HepG2 (cell line): ENCODE measurements around the gene PAIP2. TPM values are rescaled to one million over a fixed set of nuclear protein-coding genes. Genes with fewer than 3 reads are reported as not detected.

ENCODE experiments used
- ATAC-seq: fragments of 200-7000 bp; cut with Tn5 transposase; 3 replicates; pipeline ENCODE4 v1.9.1; 2020; ENCODE audit warnings: mild to moderate bottlenecking, moderate library complexity
- BruUV-seq: library from RNA; stranded (reverse); fragments of 400-500 nt; replicated peaks from 2 replicates; lab custom pipeline; 2021; lab: Mats Ljungman, UMichigan
- CTCF ChIA-PET: fragments of 300-600 bp; formaldehyde crosslinking; extraction: SDS; loops from one replicate; lab custom pipeline; 2021; ENCODE audit warnings: low total read pairs, inconsistent platforms, low intra/inter-chr PET ratio; lab: Yijun Ruan, JAX
- POLR2A ChIA-PET: fragments of 350-600 bp; sonication (Branson Sonifier 250); formaldehyde crosslinking; loops from one replicate; lab custom pipeline; 2020; ENCODE audit warnings: antibody characterized with exemption, inconsistent platforms; lab: Yijun Ruan, JAX
- DNase-seq: peaks from one replicate; pipeline ENCODE4 v3.0.0-alpha.2; 2015; ENCODE audit warnings: low spot score
- FAIRE-seq: peaks from 3 replicates; lab custom pipeline; 2011; peaks lifted over from hg19 to GRCh38; lab: Jason Lieb, UNC
- H2AFZ ChIP-seq: one replicate; pipeline ENCODE4 v1.6.1; 2011; ENCODE audit warnings: low read length, inconsistent platforms
- H3K27ac ChIP-seq: fragments of 300-600 bp; 3 replicates; pipeline ENCODE4 v1.8.0; 2011; ENCODE audit warnings: mixed run types, mild to moderate bottlenecking, mixed read lengths, low read length, inconsistent platforms; ENCODE audit not compliant: insufficient read depth; ENCODE audit errors: extremely low read length
- H3K27me3 ChIP-seq, 2 experiments: fragments of 200-600 bp in 1 of 2; 2 replicates in 1 of 2; 3 replicates in 1 of 2; pipeline versions ENCODE4 v1.6.0 to v1.8.0; 2011; ENCODE audit warnings: low read length in 2 of 2, mild to moderate bottlenecking in 2 of 2, moderate library complexity in 2 of 2, inconsistent platforms in 1 of 2; ENCODE audit not compliant: insufficient read depth in 2 of 2, control insufficient read depth in 1 of 2
- H3K36me3 ChIP-seq, 2 experiments: fragments of 200-600 bp in 1 of 2; replicated peaks in 1 of 2; 2 replicates in 1 of 2; 3 replicates in 1 of 2; pipeline versions ENCODE4 v1.5.1 to v1.8.0; 2011; ENCODE audit warnings: low read length in 2 of 2, inconsistent platforms in 1 of 2; ENCODE audit not compliant: insufficient read depth in 2 of 2, control insufficient read depth in 1 of 2
- H3K4me1 ChIP-seq: 2 replicates; pipeline ENCODE4 v1.5.1; 2012; ENCODE audit warnings: low read length, inconsistent platforms; ENCODE audit not compliant: insufficient read depth
- H3K4me2 ChIP-seq: 2 replicates; pipeline ENCODE4 v1.6.0; 2011; ENCODE audit warnings: low read depth, low read length, inconsistent platforms
- H3K4me3 ChIP-seq, 3 experiments: fragments of 200-600 bp in 1 of 3; sonication (generic), shearing (Covaris generic) in 1 of 3; replicated peaks in 1 of 3; 2 replicates each; pipeline ENCODE4 v1.5.1; 2011 to 2016; ENCODE audit warnings: low read length in 3 of 3, inconsistent platforms in 2 of 3, low read depth in 2 of 3, mild to moderate bottlenecking in 2 of 3, control low read depth in 1 of 3, mixed read lengths in 1 of 3; ENCODE audit not compliant: insufficient read depth in 1 of 3
- H3K79me2 ChIP-seq: one replicate; pipeline ENCODE4 v1.6.1; 2011; ENCODE audit warnings: low read length, inconsistent platforms; ENCODE audit not compliant: insufficient read depth
- H3K9ac ChIP-seq: 2 replicates; pipeline ENCODE4 v1.6.0; 2011; ENCODE audit warnings: mild to moderate bottlenecking, low read depth, low read length, inconsistent platforms; ENCODE audit not compliant: insufficient read depth
- H3K9me3 ChIP-seq: 2 replicates; pipeline ENCODE4 v1.5.1; 2012; ENCODE audit warnings: mild to moderate bottlenecking, low read length
- H4K20me1 ChIP-seq: 2 replicates; pipeline ENCODE4 v1.6.0; 2011; ENCODE audit warnings: inconsistent platforms, mild to moderate bottlenecking, low read length, moderate library complexity; ENCODE audit not compliant: insufficient read depth
- AKAP8 ChIP-seq: sonication (generic); formaldehyde crosslinking; IDR thresholded peaks from 2 replicates; pipeline ENCODE4 v1.5.1; 2020; ENCODE audit warnings: mild to moderate bottlenecking, missing genetic modification reagents
- ATF7 ChIP-seq, 2 experiments: fragments of 450-650 bp in 1 of 2; sonication (generic) in 1 of 2; formaldehyde crosslinking in 1 of 2; IDR thresholded peaks; 2 replicates each; pipeline versions ENCODE4 v1.4.0 to v1.6.1; 2016 to 2020; ENCODE audit warnings: antibody characterized with exemption in 1 of 2, mild to moderate bottlenecking in 1 of 2, missing genetic modification reagents in 1 of 2
- ATRX ChIP-seq: sonication (generic); formaldehyde crosslinking; IDR thresholded peaks from 2 replicates; pipeline ENCODE4 v1.4.0; 2020; ENCODE audit warnings: missing genetic modification reagents, borderline replicate concordance
- DR1 ChIP-seq: sonication (generic); formaldehyde crosslinking; IDR thresholded peaks from 2 replicates; pipeline ENCODE4 v1.8.0; 2021; ENCODE audit warnings: mild to moderate bottlenecking, missing genetic modification reagents, inconsistent platforms
- GZF1 ChIP-seq: sonication (generic); formaldehyde crosslinking; IDR thresholded peaks from 2 replicates; pipeline ENCODE4 v1.5.1; 2020; ENCODE audit warnings: mild to moderate bottlenecking, missing genetic modification reagents
- NCOA2 ChIP-seq: sonication (generic); formaldehyde crosslinking; IDR thresholded peaks from 2 replicates; pipeline ENCODE4 v1.8.0; 2022; ENCODE audit warnings: inconsistent platforms
- NFYB ChIP-seq: sonication (generic); formaldehyde crosslinking; IDR thresholded peaks from 2 replicates; pipeline ENCODE4 v1.4.0; 2020; ENCODE audit warnings: missing genetic modification reagents
- NONO ChIP-seq, 2 experiments: fragments of 450-650 bp in 1 of 2; sonication (generic) in 1 of 2; formaldehyde crosslinking in 1 of 2; IDR thresholded peaks in 1 of 2; conservative IDR thresholded peaks in 1 of 2; 2 replicates each; pipeline versions ENCODE4 v1.6.1 to v1.8.0; 2017 to 2022; ENCODE audit warnings: mild to moderate bottlenecking in 1 of 2, missing genetic modification reagents in 1 of 2, moderate library complexity in 1 of 2
- SP4 ChIP-seq: sonication (generic); formaldehyde crosslinking; IDR thresholded peaks from 2 replicates; pipeline ENCODE4 v1.8.1; 2023; ENCODE audit warnings: mild to moderate bottlenecking, missing genetic modification reagents
- TBX3 ChIP-seq: fragments of 450-650 bp; IDR thresholded peaks from 2 replicates; pipeline ENCODE4 v1.6.1; 2017; ENCODE audit warnings: antibody characterized with exemption, mild to moderate bottlenecking, inconsistent platforms, borderline replicate concordance
- ZBTB37 ChIP-seq: sonication (generic); formaldehyde crosslinking; IDR thresholded peaks from 2 replicates; pipeline ENCODE4 v1.4.0; 2020; ENCODE audit warnings: mild to moderate bottlenecking, missing genetic modification reagents
- ZBTB38 ChIP-seq: sonication (generic); formaldehyde crosslinking; IDR thresholded peaks from 2 replicates; pipeline ENCODE4 v1.5.1; 2020; ENCODE audit warnings: mild to moderate bottlenecking, missing genetic modification reagents
- ZNF101 ChIP-seq: sonication (generic); formaldehyde crosslinking; IDR thresholded peaks from 2 replicates; pipeline ENCODE4 v1.4.0; 2020; ENCODE audit warnings: mild to moderate bottlenecking, low read depth, missing genetic modification reagents, borderline replicate concordance
- ZNF589 ChIP-seq: sonication (generic); formaldehyde crosslinking; conservative IDR thresholded peaks from 2 replicates; pipeline ENCODE4 v1.8.0; 2022; ENCODE audit warnings: mild to moderate bottlenecking, moderate library complexity, missing genetic modification reagents
- WGBS: methylation state at CpG from one replicate; pipeline ENCODE4 v1.1.6; 2017; ENCODE audit warnings: low lambda C conversion rate; 5-methylcytosine and 5-hydroxymethylcytosine counted together
- in situ Hi-C: cut with HindIII; loops from 2 replicates; pipeline ENCODE4 v1.10.0; 2017; ENCODE audit warnings: low pct_unique_long_range_greater_than_20kb; ENCODE audit not compliant: extremely low pct_ligation_motif_present
- intact Hi-C: fragments of 100-400 bp; cut with micrococcal nuclease; formaldehyde crosslinking; loops from one replicate; pipeline ENCODE4 v1.10.0; 2022; ENCODE audit not compliant: unreplicated experiment
- polyA plus RNA-seq, 8 experiments: library from polyadenylated mRNA; depleted of rRNA in 3 of 8; stranded (reverse) in 7 of 8; unstranded in 1 of 8; fragments of >200 nt; fragmentation: Illumina TruSeq in 4 of 8; extraction: Trizol in 4 of 8; gene quantifications; 2 replicates each; pipeline versions ENCODE4 v1.2.1 to v1.2.3, GENCODE V29; 2011 to 2016; ENCODE audit warnings: low read depth in 4 of 8, missing spikeins in 1 of 8, mixed read lengths in 1 of 8; ENCODE audit not compliant: insufficient read depth in 1 of 8
- total RNA-seq, 5 experiments: library from RNA; depleted of rRNA; stranded (reverse); fragments of >200 nt; fragmentation: Illumina TruSeq; extraction: Trizol; gene quantifications; 2 replicates each; pipeline ENCODE4 v1.2.3, GENCODE V29; 2016; ENCODE audit warnings: low read depth in 1 of 5
- TF ChIP-seq, protein P1 (sequence below): sonication (generic); formaldehyde crosslinking; IDR thresholded peaks from 2 replicates; pipeline ENCODE4 v1.4.0; 2020; ENCODE audit warnings: mild to moderate bottlenecking, missing genetic modification reagents
- TF ChIP-seq, protein P2 (sequence below): sonication (generic); formaldehyde crosslinking; IDR thresholded peaks from 2 replicates; pipeline ENCODE4 v1.8.1; 2023; ENCODE audit warnings: mild to moderate bottlenecking, inconsistent platforms, moderate library complexity, missing genetic modification reagents, borderline replicate concordance
- TF ChIP-seq, protein P3 (sequence below): sonication (generic); formaldehyde crosslinking; IDR thresholded peaks from 2 replicates; pipeline ENCODE4 v1.4.0; 2020; ENCODE audit warnings: missing genetic modification reagents

The PAIP2 gene
- total and polyA plus RNA-seq, 2 of the 13 experiments (the other 11 are each of a cell fraction or from before 2014, with no cell fraction given), result 61.5 to 76.3 TPM

DNA sequence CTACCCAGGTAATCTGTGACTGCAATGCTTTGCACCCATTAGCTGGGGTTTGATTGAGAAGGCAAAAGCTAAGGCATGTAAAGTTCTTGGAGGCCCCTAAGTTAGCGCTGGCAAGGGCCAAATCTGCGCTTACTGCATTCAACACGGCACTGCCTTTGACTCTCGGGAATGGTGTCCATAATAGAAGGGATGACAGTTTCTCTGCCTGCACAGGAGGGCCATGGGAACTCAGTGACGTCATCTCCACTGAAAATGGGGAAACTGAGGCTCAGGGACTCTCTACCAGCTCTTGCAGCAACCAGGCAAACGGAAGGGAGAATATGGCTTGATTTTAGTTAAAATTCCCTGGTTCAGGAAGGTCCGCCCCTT is 61.7 kb downstream of the PAIP2 start:
- in situ Hi-C loops, result no loop called here
- WGBS, result 46% methylated on average over 7 of the region's 7 CpGs
- BruUV-seq, result TSS peak; percentile 93
- H3K79me2 ChIP-seq, result peaks cover 2% of the 10 kb centered on the region
- H3K4me1 ChIP-seq, result peaks cover 49% of the 10 kb centered on the region
- H3K4me2 ChIP-seq, result peak overlapping the region; percentile 99
- H3K36me3 ChIP-seq, result no peaks in the 10 kb centered on the region; a peak in 2 of 5 replicates
- peak overlapping the region; percentile 59 to 77 (median 60); a peak in 5 of 6 replicates for H3K4me3 ChIP-seq
- no peaks in the 10 kb centered on the region for H3K9me3 ChIP-seq
- FAIRE-seq, result no peak
- no peak; the same call in 2 of the 3 replicates for ATAC-seq
- H3K9ac ChIP-seq, result peak overlapping the region; percentile 76
- H2AFZ ChIP-seq, result no peak overlapping the region
- CTCF ChIA-PET, result no interaction called here
- H3K27me3 ChIP-seq, result no peaks in the 10 kb centered on the region
- no peaks in the 10 kb centered on the region; the same call in 1 of the 2 replicates for H4K20me1 ChIP-seq
- no peak for DNase-seq
- peak overlapping the region; percentile 78 for H3K27ac ChIP-seq
- POLR2A ChIA-PET, result interaction anchor here (0.7 to 1.4 kb wide), 7 partner anchors 8 to 36 kb away, joined by 3 to 8 read pairs (median 4); partner anchors contain the start of genes DNAJC18, PROB1 and SLC23A1
- intact Hi-C loops, result loop anchor here (2.0 kb wide), 1 partner anchor 19 kb away; no protein-coding TSS in a partner anchor
- TF ChIP-seq NFYB (CRISPR knock-in tag), result no peak
- no peak for TF ChIP-seq ATRX (CRISPR knock-in tag)
- TF ChIP-seq, protein P1, sequence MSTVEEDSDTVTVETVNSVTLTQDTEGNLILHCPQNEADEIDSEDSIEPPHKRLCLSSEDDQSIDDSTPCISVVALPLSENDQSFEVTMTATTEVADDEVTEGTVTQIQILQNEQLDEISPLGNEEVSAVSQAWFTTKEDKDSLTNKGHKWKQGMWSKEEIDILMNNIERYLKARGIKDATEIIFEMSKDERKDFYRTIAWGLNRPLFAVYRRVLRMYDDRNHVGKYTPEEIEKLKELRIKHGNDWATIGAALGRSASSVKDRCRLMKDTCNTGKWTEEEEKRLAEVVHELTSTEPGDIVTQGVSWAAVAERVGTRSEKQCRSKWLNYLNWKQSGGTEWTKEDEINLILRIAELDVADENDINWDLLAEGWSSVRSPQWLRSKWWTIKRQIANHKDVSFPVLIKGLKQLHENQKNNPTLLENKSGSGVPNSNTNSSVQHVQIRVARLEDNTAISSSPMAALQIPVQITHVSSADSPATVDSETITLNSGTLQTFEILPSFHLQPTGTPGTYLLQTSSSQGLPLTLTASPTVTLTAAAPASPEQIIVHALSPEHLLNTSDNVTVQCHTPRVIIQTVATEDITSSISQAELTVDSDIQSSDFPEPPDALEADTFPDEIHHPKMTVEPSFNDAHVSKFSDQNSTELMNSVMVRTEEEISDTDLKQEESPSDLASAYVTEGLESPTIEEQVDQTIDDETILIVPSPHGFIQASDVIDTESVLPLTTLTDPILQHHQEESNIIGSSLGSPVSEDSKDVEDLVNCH (CRISPR knock-in tag), result 0 out of 2 replicates have a peak, but pooled peaks have one; percentile 30
- no peak for TF ChIP-seq ZBTB37 (CRISPR knock-in tag)
- TF ChIP-seq ATF7 (IDR thresholded peaks at IDR 0.05), result peak; percentile 98
- TF ChIP-seq ATF7 (CRISPR knock-in tag; IDR thresholded peaks at IDR 0.05), result no peak
- 0 out of 2 replicates have a peak, but pooled peaks have one; percentile 36 for TF ChIP-seq ZNF589 (CRISPR knock-in tag)
- no peak for TF ChIP-seq TBX3
- no peak for TF ChIP-seq NCOA2 (CRISPR knock-in tag)
- TF ChIP-seq, protein P2, sequence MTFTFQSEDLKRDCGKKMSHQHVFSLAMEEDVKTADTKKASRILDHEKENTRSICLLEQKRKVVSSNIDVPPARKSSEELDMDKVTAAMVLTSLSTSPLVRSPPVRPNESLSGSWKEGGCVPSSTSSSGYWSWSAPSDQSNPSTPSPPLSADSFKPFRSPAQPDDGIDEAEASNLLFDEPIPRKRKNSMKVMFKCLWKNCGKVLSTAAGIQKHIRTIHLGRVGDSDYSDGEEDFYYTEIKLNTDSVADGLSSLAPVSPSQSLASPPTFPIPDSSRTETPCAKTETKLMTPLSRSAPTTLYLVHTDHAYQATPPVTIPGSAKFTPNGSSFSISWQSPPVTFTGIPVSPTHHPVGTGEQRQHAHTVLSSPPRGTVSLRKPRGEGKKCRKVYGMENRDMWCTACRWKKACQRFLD (CRISPR knock-in tag), result no peak
- TF ChIP-seq GZF1 (CRISPR knock-in tag), result 0 out of 2 replicates have a peak, but pooled peaks have one; percentile 49
- no peak for TF ChIP-seq SP4 (CRISPR knock-in tag)
- TF ChIP-seq ZBTB38 (CRISPR knock-in tag), result 0 out of 2 replicates have a peak, but pooled peaks have one; percentile 14
- 0 out of 2 replicates have a peak, but pooled peaks have one; percentile 2 for TF ChIP-seq DR1 (CRISPR knock-in tag)
- TF ChIP-seq ZNF101 (CRISPR knock-in tag), result no peak
- TF ChIP-seq, protein P3, sequence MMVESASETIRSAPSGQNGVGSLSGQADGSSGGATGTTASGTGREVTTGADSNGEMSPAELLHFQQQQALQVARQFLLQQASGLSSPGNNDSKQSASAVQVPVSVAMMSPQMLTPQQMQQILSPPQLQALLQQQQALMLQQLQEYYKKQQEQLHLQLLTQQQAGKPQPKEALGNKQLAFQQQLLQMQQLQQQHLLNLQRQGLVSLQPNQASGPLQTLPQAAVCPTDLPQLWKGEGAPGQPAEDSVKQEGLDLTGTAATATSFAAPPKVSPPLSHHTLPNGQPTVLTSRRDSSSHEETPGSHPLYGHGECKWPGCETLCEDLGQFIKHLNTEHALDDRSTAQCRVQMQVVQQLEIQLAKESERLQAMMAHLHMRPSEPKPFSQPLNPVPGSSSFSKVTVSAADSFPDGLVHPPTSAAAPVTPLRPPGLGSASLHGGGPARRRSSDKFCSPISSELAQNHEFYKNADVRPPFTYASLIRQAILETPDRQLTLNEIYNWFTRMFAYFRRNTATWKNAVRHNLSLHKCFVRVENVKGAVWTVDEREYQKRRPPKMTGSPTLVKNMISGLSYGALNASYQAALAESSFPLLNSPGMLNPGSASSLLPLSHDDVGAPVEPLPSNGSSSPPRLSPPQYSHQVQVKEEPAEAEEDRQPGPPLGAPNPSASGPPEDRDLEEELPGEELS (CRISPR knock-in tag), result 0 out of 2 replicates have a peak, but pooled peaks have one; percentile 2
- TF ChIP-seq AKAP8, result peak; percentile 26; the same call in 1 of the 2 replicates
- no peak for TF ChIP-seq NONO (IDR thresholded peaks at IDR 0.05)
- TF ChIP-seq NONO (CRISPR knock-in tag; conservative IDR thresholded peaks at IDR 0.05), result peak; percentile 45; the same call in 1 of the 2 replicates
